Activated CD8-positive, alpha-beta memory T cell treated with anti-CD3 and anti-CD28 coated beads, Interleukin-2, amount 10 ng/mL, durations not matched to agents 7 days and 5 days (primary cell): ENCODE measurements around the gene TBL1X. TPM values are rescaled to one million over a fixed set of nuclear protein-coding genes. Genes with fewer than 3 reads are reported as not detected.

ENCODE experiments used
- ATAC-seq: fragments of 150-1000 bp; cut with Tn5 transposase; one replicate; pipeline ENCODE4 v1.10.0; 2021; ENCODE audit warnings: moderate library complexity
- CTCF ChIA-PET: fragments of 350-600 bp; sonication (Branson Sonifier 250); formaldehyde crosslinking; loops from one replicate; lab custom pipeline; 2021; ENCODE audit warnings: antibody characterized with exemption; lab: Charles Lee
- DNase-seq: peaks from one replicate; pipeline ENCODE4 v3.0.0-alpha.2; 2020
- H3K27ac Mint-ChIP-seq: one replicate; pipeline ENCODE4 v1.8.0; 2021; ENCODE audit warnings: mild to moderate bottlenecking, mixed read lengths
- H3K27me3 Mint-ChIP-seq: one replicate; pipeline ENCODE4 v1.8.0; 2021; ENCODE audit warnings: mixed read lengths
- H3K36me3 Mint-ChIP-seq: one replicate; pipeline ENCODE4 v1.8.0; 2021; ENCODE audit warnings: mild to moderate bottlenecking, mixed read lengths
- H3K4me1 Mint-ChIP-seq: one replicate; pipeline ENCODE4 v1.8.0; 2021; ENCODE audit warnings: mixed read lengths
- H3K4me3 Mint-ChIP-seq: one replicate; pipeline ENCODE4 v1.8.0; 2021; ENCODE audit warnings: mild to moderate bottlenecking, moderate library complexity, mixed read lengths
- H3K9me3 Mint-ChIP-seq: one replicate; pipeline ENCODE4 v1.8.0; 2022; ENCODE audit warnings: low read depth, mixed read lengths
- total RNA-seq, 2 experiments: library from RNA; stranded (reverse); gene quantifications; one replicate each; pipeline ENCODE4 v1.2.3, GENCODE V29; 2021

The TBL1X gene
- total RNA-seq, 2 experiments from 2014 or later = 33.2 to 35.5 TPM

DNA sequence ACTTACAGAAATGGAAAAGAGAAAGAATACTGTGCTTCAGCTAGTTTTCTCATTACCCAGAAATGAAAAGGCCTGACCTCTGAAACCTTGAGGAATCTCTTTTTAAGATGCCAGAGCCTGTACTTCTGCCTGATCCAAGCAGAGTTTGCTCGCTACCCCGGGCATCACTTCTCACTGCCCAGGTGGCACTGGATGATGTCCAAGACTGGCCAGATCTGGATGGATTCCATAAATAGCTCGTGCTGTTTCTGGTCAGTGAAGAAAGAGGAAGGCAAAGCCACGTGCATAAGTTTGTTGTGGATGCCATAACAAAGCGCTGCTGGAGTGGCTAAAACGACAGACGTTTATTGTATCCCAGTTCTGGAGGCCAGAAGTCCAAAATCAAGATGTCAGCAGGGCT is 133.5 kb downstream of the TBL1X start:
- H3K36me3 Mint-ChIP-seq = no peaks in the 10 kb centered on the region
- no peaks in the 10 kb centered on the region for H3K27me3 Mint-ChIP-seq
- H3K9me3 Mint-ChIP-seq = no peaks in the 10 kb centered on the region
- no peak for DNase-seq
- H3K27ac Mint-ChIP-seq = no peak overlapping the region
- CTCF ChIA-PET = no interaction called here
- H3K4me3 Mint-ChIP-seq = no peak overlapping the region
- no peak for ATAC-seq
- no peaks in the 10 kb centered on the region for H3K4me1 Mint-ChIP-seq

DNA sequence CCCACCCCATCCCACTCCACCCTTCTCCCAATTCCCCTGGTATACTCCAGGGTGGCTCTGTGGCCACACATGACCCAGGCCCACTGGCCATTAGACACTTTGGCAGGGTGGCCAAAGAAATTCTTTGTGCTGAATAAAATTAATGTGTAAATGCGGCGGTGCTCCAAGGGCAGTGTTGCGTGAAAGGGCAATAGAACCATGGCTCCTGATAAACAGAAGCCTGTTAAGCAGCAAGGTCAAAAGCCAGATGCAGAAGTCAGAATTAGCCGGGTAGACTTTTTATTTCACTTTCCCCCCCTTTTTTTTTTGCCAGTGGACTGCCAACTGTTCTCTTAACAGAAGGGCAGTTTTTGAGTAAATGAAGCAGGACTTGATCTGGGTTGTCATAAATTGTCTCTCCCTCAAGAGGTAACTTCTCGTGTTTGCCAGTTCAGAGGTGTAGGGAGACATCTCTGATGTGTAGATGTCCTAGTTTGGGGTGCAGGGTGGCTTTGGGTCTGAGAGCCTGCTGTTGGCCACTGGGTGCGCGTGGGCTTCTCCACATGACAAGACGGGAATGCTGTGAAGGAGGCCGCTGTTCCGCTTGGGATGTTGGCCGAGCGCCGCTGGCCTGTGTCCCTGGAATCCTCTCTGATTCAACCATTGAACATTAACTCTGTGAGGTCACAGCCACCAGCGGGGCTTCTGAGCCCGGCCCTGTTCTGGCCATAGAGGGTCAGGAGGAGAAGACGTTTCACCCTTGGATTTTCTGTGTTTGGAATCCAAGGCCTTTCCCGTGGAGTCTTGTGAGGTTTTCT is 139.5 kb downstream of the TBL1X start:
- peaks cover 6% of the 10 kb centered on the region for H3K36me3 Mint-ChIP-seq
- ATAC-seq (no peak), DNase-seq (no peak)
- CTCF ChIA-PET = no interaction called here
- H3K27ac Mint-ChIP-seq = no peak overlapping the region
- H3K27me3 Mint-ChIP-seq = no peaks in the 10 kb centered on the region
- H3K4me1 Mint-ChIP-seq = no peaks in the 10 kb centered on the region
- H3K9me3 Mint-ChIP-seq = no peaks in the 10 kb centered on the region
- no peak overlapping the region for H3K4me3 Mint-ChIP-seq

DNA sequence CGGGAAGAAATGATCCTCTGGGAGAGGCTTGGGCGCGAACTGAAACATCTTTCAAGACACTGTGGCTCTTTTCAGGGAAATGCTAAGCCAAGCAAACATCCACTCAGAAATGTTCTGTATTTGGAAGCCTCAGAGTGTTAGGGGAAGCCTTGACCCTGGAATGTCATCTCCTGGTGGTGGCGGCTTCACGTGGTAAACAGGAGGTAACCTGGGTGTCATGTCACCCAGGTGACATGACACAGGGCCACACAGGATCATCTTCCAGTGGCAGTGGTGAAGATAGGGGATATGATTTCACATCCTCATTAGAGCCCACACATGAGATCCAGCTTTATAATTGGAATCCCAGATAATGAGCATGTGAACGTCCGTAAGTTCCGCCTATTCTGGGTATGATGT is 140.0 kb downstream of the TBL1X start:
- ATAC-seq (no peak), DNase-seq (no peak)
- H3K9me3 Mint-ChIP-seq = no peaks in the 10 kb centered on the region
- no peaks in the 10 kb centered on the region for H3K4me1 Mint-ChIP-seq
- H3K27ac Mint-ChIP-seq = no peak overlapping the region
- no peaks in the 10 kb centered on the region for H3K27me3 Mint-ChIP-seq
- H3K36me3 Mint-ChIP-seq = peaks cover 6% of the 10 kb centered on the region
- H3K4me3 Mint-ChIP-seq = no peak overlapping the region
- CTCF ChIA-PET = no interaction called here

DNA sequence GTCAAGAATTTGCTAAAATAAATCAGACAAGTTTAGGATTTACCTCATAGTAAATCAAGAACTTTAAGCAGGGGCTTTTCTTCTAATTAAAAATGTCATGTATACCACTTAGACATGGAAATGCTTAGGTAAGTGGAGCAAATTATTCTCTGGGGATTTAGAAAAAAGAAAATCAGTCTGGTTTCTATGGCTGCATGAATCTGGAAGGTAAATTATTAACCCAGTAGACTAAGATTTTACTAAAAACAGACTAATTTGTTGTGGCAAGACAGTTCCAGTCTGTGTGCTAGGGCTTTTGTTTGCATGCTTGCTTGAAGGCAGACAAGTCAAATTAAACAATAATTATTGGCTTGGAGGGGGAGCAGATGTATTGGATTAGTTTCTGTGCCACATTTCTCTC is 140.6 kb downstream of the TBL1X start:
- Mint-ChIP-seq H3K36me3 (peaks cover 6% of the 10 kb centered on the region), H3K27me3 (no peaks in the 10 kb centered on the region), H3K4me3 (no peak overlapping the region), H3K9me3 (no peaks in the 10 kb centered on the region), H3K27ac (no peak overlapping the region), H3K4me1 (no peaks in the 10 kb centered on the region)
- CTCF ChIA-PET = no interaction called here
- ATAC-seq (no peak), DNase-seq (no peak)

DNA sequence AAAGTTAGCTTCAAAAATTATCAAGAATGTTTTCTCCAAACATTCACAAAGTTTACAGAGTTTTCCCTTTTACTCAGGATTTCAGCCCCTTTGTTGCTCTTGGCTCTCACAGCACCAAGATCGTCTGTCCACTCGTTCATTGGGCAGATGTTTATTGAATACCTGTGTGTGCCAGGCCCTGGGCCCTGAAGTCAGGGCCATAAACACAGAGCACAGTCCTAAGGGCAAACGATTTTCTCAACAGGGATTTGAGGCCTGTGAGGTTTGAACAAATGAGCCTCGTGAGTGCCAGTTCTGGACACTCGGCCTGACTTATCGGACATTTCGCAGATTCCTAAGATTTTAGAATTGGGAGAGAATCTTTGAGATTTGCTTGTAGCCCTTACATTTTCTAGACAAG is 142.1 kb downstream of the TBL1X start:
- Mint-ChIP-seq H3K36me3 (peaks cover 6% of the 10 kb centered on the region), H3K4me1 (no peaks in the 10 kb centered on the region), H3K4me3 (no peak overlapping the region), H3K27ac (no peak overlapping the region), H3K9me3 (no peaks in the 10 kb centered on the region), H3K27me3 (no peaks in the 10 kb centered on the region)
- DNase-seq (no peak), ATAC-seq (no peak)
- CTCF ChIA-PET = no interaction called here

DNA sequence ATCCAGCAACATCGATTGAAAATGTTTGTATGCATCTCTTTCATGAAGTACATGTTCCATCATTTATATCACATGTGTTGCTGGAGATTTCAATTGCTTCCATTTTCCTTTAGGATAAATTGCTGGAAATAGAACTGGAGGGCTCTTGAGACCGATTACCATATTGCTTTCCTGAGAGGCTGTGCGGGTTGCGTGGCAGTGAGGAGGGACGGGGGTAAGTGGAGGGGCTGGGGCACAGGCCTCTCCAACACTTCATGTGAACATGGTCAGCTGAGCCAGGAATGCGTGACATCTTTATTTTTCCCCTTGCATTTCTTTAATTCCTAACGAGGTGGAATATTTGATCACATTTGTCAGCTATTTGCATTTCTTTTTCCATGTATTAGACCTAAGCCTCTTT is 144.6 kb downstream of the TBL1X start:
- ATAC-seq = no peak
- Mint-ChIP-seq H3K36me3 (peaks cover 3% of the 10 kb centered on the region), H3K4me1 (no peaks in the 10 kb centered on the region), H3K27ac (no peak overlapping the region), H3K27me3 (no peaks in the 10 kb centered on the region), H3K9me3 (no peaks in the 10 kb centered on the region), H3K4me3 (no peak overlapping the region)
- DNase-seq = no peak
- CTCF ChIA-PET = no interaction called here

DNA sequence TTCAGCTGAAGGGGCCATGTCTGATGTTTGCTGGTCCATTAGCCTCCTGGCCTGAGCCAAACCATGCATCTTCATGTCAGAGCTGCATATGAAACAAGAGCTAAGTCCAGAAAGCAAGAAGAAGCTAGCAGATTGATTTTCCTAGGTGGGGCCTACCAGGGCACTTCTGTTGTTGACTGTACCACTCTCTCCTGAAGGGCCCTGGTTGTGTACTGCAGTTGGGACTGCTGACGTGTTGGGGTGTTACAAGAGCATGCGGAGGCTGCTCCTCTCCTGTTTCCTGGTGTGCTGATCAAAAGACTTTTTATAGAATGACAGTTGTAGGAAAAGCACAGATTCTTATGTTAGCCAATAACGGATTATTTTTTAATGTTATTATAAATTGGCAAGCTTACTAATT is 145.1 kb downstream of the TBL1X start:
- no peaks in the 10 kb centered on the region for H3K4me1 Mint-ChIP-seq
- H3K27me3 Mint-ChIP-seq = no peaks in the 10 kb centered on the region
- H3K27ac Mint-ChIP-seq = no peak overlapping the region
- peaks cover 3% of the 10 kb centered on the region for H3K36me3 Mint-ChIP-seq
- no peaks in the 10 kb centered on the region for H3K9me3 Mint-ChIP-seq
- H3K4me3 Mint-ChIP-seq = no peak overlapping the region
- DNase-seq (no peak), ATAC-seq (no peak)
- CTCF ChIA-PET = no interaction called here

DNA sequence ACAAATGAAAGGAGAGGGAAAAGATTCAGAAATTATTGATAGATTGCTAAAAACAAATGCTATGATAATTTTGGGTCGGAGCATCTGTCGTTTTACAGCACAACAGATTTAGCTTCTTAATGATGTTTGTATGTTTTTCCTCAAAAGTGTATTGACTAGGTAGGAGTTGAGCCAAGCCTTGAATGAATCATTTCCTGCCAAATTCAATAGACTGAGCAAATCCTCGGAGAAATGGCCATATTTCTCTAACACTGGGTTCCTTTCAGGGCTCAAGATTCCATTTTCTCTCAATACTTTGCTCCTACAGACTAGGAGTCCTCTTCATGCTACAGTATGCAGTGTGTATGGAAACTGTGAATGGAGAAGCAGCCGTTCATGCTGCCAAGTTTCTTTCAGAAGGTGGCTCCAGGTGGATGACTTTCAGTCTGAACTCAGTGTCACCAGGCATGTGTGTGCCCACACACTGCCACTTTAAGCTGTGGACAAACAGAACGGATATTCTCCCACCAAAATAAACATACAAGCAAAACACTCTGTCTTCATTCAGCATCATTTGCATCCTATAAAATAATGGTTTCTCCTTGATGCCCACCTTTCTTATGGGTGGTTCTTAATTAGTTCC is 146.0 kb downstream of the TBL1X start:
- Mint-ChIP-seq H3K36me3 (peaks cover 3% of the 10 kb centered on the region), H3K27me3 (no peaks in the 10 kb centered on the region), H3K9me3 (no peaks in the 10 kb centered on the region), H3K4me3 (no peak overlapping the region), H3K4me1 (no peaks in the 10 kb centered on the region), H3K27ac (no peak overlapping the region)
- DNase-seq (no peak), ATAC-seq (no peak)
- CTCF ChIA-PET = no interaction called here

DNA sequence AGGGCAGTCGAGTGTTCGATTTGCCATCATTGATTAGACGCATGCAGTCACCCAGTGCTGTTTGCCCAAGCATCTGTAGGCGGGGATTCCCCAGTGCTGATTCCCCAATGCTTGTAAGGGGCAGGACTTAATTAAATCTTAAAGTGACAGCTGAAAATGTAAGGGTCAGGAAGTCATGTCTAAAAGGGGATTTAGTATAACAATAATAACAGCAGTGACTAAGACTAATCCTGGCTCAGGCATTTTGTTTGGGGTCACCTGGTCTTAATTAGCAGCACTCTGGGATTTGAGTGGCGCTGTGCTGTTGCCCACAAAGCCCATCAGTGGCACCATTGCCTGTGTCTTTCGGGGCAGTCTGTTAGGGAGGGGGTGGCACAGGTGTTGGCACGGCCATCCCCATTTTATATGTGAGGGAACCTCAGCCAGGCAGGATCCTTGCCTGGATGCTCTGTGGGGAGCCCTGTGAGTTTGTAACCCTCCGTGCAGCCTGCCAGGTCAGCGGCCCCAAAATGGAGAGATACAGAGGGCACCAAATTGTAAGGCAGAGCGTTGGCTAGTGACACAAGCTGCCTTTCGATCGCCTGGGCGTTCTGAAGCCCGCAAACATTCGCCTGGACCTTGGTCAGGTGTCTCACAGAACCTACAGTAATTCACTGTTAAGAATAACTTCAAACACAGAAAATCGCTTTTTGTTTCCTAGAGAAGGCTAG is 146.7 kb downstream of the TBL1X start:
- DNase-seq = no peak
- H3K4me3 Mint-ChIP-seq = no peak overlapping the region
- H3K27me3 Mint-ChIP-seq = no peaks in the 10 kb centered on the region
- no peaks in the 10 kb centered on the region for H3K4me1 Mint-ChIP-seq
- H3K27ac Mint-ChIP-seq = no peak overlapping the region
- CTCF ChIA-PET = no interaction called here
- no peak for ATAC-seq
- H3K36me3 Mint-ChIP-seq = peaks cover 3% of the 10 kb centered on the region
- H3K9me3 Mint-ChIP-seq = no peaks in the 10 kb centered on the region

DNA sequence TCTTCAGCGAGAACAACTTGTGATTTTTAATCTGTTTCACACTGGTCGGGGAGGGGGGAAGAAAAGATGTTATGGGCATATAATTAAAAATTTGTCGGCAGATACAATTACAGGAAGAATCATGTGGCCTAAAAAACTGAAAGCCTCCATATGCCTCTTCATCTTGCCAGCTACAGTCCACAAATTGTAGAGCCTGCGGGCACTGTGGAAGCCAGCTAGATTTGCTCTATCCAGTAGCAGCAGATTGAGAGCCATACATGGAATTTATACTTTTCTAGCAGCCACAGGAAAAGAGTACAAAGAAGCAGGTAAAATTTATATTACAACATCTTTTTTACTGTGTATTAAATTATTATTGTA is 147.3 kb downstream of the TBL1X start:
- Mint-ChIP-seq H3K9me3 (no peaks in the 10 kb centered on the region), H3K27me3 (no peaks in the 10 kb centered on the region), H3K4me1 (no peaks in the 10 kb centered on the region), H3K36me3 (peaks cover 1% of the 10 kb centered on the region), H3K27ac (no peak overlapping the region), H3K4me3 (no peak overlapping the region)
- DNase-seq (no peak), ATAC-seq (no peak)
- CTCF ChIA-PET = no interaction called here

DNA sequence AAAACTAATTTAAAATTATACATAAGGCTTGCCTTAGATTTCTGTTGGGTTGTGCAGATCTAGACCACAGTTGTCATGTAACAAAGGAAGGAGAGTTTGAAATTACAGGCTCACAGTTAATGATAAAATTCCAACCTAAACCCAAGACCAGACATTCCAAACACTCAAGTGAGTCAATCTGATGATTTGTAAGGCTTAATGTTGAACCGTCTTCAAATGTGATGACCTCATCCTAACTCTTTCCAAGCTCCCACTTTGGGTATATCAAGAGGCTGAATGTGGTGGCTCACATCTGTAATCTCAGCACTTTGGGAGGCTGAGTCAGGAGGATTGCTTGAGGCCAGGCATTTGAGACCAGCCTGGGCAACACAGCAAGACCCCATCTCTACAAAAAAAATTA is 149.2 kb downstream of the TBL1X start:
- H3K4me1 Mint-ChIP-seq = no peaks in the 10 kb centered on the region
- ATAC-seq (no peak), DNase-seq (no peak)
- no peaks in the 10 kb centered on the region for H3K27me3 Mint-ChIP-seq
- no peak overlapping the region for H3K27ac Mint-ChIP-seq
- no peak overlapping the region for H3K4me3 Mint-ChIP-seq
- H3K36me3 Mint-ChIP-seq = peaks cover 2% of the 10 kb centered on the region
- CTCF ChIA-PET = no interaction called here
- H3K9me3 Mint-ChIP-seq = no peaks in the 10 kb centered on the region

DNA sequence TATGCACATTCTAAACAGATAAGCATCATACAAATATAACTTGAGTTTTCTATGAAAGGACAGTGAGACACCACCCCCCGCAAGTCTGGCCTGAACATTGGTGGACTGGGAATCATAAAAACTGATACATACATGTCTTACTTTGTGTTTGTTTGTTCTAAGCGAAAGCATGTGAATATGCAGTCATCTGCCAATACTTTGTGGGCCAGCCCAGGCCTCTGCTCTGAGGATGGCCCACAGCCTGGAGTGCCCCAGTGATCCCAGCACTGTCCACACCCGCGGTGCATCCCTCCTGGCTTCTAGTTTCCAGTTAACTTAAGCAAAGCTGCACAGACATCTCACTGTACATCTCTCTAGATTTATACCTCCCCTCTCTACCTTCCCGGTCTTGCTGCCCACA is 154.3 kb downstream of the TBL1X start:
- Mint-ChIP-seq H3K9me3 (no peaks in the 10 kb centered on the region), H3K36me3 (peaks cover 12% of the 10 kb centered on the region)
- CTCF ChIA-PET = no interaction called here

DNA sequence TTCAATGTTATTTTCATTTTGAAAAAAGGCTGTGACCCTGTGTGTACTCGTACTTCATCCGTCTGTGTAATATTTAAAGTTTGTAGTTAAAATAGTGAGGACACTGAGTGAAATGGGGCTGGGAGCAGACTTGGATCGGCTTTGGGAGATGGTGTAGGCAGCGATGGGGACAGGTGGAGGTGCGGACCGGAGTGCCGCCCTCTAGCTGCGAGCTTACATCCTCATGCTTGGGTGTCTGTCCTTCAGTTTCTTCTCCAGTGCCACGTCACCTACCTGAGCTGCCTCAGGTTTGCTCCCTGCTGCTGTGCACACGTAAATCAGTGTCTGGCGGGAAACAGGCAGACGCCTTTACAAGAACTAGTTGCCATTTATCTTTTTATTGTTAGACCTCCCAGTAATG is 154.7 kb downstream of the TBL1X start:
- H3K27ac Mint-ChIP-seq = no peak overlapping the region
- H3K9me3 Mint-ChIP-seq = no peaks in the 10 kb centered on the region

More for the DNA sequence above, 154.3 kb downstream of the TBL1X start:
- H3K4me1 Mint-ChIP-seq = peaks cover 21% of the 10 kb centered on the region
- no peak for DNase-seq
- no peak overlapping the region for H3K27ac Mint-ChIP-seq
- no peak overlapping the region for H3K4me3 Mint-ChIP-seq
- no peaks in the 10 kb centered on the region for H3K27me3 Mint-ChIP-seq
- no peak for ATAC-seq

DNA sequence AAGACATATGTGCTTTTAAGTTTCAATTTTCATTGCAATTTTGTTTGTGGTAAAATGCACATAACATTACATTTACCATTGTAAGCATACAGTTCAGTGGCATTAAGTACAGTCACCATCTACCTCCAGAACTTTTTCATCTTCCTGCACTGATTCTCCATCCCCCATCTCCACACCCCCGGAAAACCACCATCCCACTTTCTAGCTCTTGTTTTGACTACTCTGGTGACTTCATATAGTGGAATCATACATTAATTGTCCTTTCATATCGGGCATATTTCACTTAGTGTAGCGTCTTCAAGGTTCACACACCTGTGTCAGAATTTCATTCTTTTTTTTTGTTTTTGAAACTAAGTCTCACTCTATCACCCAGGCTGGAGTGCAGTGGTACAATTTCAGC is 157.3 kb downstream of the TBL1X start:
- Mint-ChIP-seq H3K36me3 (peaks cover 12% of the 10 kb centered on the region), H3K27me3 (no peaks in the 10 kb centered on the region), H3K4me3 (no peak overlapping the region), H3K27ac (no peak overlapping the region), H3K9me3 (no peaks in the 10 kb centered on the region), H3K4me1 (peaks cover 24% of the 10 kb centered on the region)
- CTCF ChIA-PET = no interaction called here
- ATAC-seq (no peak), DNase-seq (peak; percentile 44)

More for the DNA sequence above, 154.7 kb downstream of the TBL1X start:
- peaks cover 24% of the 10 kb centered on the region for H3K4me1 Mint-ChIP-seq
- H3K36me3 Mint-ChIP-seq = peaks cover 12% of the 10 kb centered on the region
- no peaks in the 10 kb centered on the region for H3K27me3 Mint-ChIP-seq
- DNase-seq (no peak), ATAC-seq (no peak)
- CTCF ChIA-PET = no interaction called here
- no peak overlapping the region for H3K4me3 Mint-ChIP-seq
